ENCODE results near the gene ATP6V1E1.
"Not testable (repeated sequence)": the region's sequence is repeated elsewhere in the genome, so short reads cannot be mapped to it uniquely, and the experiment has no call there.

Gene ATP6V1E1

DNA sequence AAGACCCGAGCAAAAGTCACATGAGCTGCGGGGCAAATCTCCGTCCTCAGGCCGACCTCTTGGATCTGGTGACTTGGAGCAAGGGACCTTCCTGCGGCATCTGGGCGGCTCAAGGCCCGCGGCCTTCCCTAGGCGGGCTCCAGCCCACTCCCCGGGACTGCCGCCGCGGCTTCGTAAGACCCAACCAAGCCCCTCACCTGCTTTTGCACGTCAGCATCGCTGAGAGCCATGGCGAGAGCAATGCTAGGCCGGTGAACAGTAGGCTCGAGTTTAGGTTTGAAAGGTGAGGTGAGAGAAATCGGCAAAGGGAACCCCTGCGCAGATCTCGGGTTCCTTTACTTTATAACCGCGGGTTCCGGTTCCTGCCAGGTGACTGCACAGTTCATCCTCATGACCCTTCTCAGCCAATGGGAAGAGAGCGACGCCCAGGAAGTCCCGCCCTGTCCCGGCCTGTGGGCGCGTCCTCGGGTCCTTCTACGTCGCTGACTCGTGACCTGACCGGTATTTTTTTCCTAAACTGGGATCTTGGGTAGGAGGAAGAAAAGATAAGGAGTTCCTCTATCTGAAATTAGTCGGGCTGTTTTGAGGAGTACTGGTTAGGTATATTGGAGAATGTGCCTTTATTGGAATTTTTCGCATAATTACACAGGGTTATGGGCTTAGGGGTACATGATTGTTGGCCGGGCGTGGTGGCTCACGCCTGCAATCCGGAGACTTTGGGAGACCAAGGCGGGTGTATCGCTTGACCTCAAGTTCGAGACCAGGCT lies at the start of gene ATP6V1E1:
Gene ATP6V1E1, minus strand, starts transcription at position 344 of the 767 bp plus-strand sequence. Its CDS starts 114 bp downstream, at position 230.
- peak; percentile 96 for DNase-seq

DNA sequence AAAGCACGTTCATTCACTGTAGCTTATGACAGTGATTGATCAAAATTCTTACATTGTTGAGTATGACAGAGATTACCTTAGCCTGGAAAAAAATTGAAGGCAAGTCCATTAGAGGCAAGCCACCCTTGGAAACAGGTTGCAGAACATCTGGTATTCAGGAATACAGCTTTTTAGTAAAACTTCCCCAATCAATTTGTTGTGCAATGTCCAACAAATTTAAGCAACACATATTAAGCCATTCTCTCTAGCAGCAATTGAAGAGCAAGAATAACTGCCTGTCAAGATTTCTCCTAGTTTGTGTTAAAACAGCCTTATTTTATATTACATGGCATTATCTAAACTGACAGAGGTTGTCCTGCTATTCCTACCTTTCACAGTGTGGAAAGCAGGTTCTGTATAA lies 47.0 kb upstream of the ATP6V1E1 start:
- DNase-seq, result no peak

DNA sequence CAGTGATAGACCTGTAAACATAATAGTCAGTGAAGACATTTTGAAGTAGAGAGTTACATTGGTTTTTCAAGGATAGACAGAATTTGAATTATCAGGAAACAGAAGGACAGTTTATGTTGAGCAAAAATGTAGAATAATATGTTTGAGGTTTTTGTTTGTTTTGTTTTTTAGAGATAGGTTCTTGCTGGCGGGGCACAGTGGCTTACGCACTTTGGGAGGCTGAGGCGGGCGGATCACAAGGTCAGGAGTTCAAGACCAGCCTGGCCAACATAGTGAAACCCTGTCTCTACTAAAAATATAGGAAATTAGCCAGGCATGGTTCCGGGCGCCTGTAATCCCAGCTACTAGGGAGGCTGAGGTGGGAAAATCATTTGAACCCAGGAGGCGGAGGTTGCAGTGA lies 45.6 kb upstream of the ATP6V1E1 start:
- DNase-seq, result no peak

DNA sequence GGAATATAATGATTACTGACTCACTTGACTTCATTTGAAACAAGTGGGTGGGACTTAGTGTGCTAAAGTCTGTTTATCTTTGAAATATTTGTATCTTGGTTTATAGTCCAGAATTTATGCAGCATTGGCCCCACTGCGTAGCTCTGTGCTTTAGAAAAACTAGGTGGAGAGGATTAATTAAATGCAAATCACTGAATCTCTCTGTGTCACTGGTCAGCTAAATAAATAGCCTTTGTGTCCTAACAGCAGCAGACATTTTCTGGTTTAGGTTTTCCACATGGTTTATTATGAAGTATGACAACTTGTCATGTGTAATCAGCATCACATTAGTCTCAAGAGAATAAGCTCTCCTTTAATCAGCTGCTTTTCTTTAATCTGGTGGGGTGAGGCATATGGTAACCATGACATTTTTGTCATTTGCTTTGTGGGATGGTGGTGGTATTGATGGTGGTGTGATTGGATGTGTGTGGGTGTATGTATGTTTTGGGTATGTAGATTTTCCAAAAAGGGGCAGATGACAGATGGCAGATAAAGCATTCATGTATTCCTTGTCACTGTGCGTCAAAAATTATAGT lies 44.0 kb upstream of the ATP6V1E1 start:
- no peak for DNase-seq

DNA sequence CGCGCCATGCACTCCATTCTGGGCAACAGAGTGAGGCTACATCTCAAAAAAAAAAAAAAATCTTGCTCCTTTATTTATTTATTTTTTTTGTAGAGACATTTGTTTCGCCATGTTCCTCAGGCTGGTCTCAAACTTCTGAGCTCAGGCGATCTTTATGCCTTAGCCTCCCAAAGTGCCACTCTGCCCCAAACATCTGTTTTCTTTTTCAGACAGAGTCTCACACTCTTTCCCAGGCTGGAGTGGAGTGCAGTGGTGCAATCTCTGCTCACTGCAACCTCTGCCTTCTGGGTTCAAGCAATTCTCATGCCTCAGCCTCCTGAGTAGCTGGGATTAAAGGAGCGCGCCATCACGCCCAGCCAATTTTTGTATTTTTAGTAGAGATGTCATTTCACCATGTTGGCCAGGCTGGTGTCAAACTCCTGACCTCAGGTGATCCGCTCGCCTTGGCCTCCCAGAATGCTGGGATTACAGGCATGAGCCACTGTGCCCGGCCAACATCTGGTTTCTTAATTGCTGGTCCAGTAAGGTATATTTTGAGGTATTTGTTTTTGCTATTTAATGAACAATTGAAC lies 43.1 kb upstream of the ATP6V1E1 start:
- DNase-seq, result not testable (repeated sequence)

DNA sequence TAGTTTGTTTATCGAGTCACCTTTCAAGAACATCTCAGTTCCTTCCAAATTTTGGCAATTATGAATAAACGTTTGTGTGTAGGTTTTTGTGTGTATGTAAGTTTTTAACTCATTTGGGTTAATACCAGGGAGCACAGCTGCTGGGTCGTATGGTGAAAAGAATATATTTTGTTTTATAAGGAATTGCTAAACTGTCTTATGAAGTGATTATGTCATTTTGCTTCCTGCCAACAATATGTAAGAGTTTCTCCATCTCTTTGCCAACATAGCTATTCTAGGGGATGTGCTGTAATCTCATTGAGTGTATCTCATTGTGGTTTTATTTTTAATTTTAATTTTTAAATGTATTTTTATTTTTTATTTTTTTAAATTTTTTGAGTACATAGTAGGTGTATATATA lies 37.3 kb upstream of the ATP6V1E1 start:
- no peak for DNase-seq

DNA sequence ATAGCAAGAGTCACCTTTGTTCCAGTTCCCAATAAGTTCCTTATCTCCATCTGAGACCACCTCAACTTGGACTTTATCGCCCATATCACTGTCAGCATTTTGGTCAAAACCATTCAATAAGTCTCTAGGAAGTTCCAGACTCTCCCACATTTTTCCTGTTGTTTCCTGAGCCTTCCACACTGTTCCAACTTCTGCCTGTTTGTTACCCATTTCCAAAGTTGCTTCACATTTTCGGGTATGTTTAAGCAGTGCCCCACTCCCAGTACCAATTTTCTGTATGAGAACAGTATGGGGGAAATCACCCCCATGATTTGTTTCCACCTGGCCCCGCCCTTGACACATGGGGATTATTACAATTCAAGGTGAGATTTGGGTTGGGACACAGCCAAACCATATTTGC lies 36.7 kb upstream of the ATP6V1E1 start:
- no peak for DNase-seq

DNA sequence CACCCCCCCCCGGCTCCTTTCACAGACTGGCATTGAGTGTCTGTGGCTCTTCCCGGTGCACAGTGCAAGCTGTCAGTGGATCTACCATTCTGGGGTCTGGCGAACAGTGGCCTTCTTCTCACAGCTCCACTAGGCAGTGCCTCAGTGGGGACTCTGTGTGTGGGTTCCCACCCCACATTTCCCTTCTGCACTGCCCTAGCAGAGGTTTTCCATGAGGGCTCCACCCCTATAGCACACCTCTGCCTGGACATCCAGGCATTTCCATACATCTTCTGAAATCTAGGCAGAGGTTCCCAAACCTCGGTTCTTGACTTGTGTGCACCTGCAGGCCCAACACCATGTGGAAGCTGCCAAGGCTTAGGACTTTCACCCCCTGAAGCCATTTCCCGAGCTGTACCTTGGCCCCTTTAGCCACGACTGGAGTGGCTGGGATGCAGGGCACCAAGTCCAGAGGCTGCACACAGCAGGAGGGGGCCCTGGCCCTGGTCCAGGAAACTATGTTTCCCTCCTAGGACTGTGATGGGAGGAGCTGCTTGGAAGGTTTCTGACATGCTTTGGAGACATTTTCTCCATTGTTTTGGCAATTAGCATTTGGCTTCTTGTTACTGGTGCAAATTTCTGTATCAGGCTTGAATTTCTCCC lies 36.0 kb upstream of the ATP6V1E1 start:
- DNase-seq, result no peak

DNA sequence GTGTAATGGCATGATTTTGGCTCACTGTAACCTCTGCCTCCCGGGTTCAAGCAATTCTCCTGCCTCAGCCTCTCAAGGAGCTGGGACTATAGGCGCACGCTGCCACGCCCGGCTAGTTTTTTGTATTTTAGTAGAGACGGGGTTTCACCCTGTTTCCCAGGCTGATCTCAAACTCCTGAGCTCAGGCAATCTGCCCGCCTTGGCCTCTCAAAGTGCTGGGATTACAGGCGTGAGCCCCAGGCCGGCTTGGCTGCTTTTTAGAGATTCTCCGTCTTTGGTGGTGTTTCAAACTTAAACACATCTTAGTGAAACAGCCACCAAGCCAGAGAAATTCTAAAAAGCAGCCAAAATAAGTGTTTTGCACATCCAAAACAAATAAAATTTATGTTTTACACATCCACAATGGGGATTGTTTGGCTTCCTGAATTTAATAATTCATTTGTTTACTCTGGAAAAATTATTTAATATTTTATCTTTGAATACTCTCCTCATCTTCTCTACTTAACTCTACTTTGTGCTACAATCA lies 28.4 kb upstream of the ATP6V1E1 start:
- no peak for DNase-seq

DNA sequence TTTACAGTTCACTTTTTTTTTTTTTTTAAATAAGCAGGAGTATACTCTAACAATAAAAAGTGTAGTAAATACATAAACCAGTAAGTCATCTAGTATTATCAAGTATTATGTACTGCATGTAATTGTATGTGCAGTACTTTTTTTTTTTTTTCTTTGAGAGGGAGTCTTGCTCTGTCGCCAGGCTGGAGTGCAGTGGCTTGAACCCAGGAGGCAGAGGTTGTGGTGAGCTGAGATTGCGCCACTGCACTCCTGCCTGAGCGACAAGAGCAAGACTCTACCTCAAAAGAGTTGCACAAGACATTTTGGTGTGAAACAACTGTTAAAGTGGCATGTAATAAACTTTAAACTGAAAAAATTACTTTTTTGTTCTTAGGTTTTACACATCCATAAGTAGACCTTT lies 26.7 kb upstream of the ATP6V1E1 start:
- no peak for DNase-seq

DNA sequence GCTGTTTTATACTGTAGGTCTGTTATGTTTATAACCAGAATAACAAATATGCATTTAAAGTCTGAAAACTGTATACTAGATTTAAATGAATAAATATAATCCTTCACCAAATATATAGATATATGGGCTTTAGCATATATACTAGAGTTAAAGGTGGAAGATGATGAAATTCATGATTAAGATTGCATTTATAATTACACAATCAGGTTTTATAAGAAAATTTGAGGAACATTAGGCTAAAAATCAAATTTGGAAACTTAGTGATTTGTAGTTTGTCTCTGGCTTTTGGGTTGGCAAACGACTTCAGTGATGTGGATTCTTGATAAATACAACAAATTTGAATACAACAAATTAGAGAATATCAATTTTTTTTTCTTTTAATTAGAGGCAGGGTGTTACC lies 20.0 kb upstream of the ATP6V1E1 start:
- DNase-seq, result no peak

DNA sequence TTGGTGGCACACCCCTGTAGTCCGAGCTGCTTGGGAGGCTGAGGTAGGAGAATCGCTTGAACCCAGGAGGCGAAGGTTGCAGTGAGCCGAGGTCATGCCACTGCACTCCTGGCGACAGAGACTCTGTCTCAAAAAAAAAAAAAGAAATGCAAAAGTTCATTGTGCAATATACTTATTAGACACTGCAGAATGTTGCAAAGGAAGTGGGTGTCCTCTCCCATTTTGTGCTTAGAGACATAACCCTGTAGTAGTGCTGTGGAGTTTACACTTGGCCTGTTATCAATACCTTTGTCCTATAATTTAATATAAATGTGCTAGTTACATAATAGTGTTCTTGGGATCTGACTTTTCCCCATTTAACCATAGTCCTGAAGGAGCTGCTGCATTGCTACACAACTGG lies 19.4 kb upstream of the ATP6V1E1 start:
- DNase-seq, result no peak

DNA sequence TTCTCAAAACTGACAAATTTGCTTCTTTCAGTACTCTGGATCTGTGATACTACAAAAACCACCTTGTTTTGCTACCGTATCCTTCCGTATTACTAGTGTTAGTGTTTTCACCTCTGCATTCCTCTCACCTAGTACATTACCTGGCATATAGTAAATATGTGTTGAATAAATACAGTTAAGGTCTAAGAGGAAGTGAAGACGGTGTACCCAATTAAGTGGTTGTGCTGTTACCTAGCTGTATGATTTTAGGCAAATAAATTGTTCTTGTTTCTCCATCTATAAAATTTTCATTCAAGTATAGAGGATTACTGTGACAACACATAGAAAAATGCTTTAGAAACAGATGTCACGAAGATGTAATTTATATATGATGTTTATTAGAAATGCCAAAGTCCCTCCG lies 18.9 kb upstream of the ATP6V1E1 start:
- DNase-seq, result no peak

DNA sequence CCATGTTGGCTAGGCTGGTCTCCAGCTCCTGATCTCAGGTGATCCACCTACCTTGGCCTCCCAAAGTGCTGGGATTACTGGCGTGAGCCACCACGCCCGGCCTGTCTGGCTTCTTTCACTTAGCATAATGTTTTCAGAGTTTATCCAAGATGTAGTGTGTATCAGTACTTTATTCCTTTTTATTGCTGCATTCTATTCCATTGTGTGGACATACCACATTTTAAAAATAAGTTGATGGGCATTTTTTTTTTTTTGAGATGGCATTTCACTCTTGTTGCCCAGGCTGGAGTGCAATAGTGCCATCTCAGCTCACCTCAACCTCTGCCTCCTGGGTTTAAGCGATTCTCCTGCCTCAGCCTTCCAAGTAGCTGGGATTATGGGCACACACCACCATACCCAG lies 13.8 kb upstream of the ATP6V1E1 start:
- DNase-seq, result not testable (repeated sequence)

DNA sequence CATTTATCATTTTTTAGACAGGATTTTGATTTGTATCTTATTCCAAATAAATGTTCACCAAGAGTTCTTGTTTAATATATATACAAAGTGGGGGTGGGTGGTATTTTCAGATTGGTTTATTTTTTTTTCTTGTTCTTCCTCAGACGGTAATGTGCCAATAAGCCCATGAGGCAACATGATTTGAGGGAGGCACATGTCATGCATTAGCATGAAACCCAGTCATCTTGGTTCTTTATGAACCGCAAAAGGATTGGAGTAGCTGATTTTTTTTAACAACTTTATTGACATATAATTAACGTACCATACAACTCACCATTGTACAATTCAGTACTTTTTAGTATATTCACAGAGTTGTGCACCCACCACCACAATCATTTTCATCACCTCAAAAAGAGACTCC lies 12.7 kb upstream of the ATP6V1E1 start:
- DNase-seq, result no peak

DNA sequence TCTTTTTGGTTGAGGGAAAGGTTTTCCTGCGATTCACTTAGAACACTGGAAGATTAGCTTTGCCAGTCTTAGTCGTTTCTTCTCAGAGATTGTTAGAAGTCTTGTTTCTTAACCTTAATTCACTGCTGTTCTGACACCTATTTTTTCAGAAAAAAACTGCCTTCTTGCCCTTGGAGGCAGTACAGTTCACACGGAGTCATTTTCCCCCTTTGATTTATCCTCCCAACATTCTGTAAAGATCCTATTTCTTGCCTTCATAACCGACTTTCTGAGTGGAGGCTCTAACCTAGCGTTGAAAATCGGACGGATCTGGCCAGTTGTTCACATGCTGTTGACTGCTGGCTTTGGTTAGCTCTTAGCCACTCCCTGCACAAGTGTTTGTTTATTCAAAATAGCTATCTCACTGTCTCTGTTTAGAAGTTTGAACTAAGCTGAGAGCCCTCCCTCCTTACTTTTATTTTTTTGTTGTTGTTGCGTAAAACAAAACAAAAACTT lies 10.7 kb upstream of the ATP6V1E1 start:
- DNase-seq, result peak; percentile 40

DNA sequence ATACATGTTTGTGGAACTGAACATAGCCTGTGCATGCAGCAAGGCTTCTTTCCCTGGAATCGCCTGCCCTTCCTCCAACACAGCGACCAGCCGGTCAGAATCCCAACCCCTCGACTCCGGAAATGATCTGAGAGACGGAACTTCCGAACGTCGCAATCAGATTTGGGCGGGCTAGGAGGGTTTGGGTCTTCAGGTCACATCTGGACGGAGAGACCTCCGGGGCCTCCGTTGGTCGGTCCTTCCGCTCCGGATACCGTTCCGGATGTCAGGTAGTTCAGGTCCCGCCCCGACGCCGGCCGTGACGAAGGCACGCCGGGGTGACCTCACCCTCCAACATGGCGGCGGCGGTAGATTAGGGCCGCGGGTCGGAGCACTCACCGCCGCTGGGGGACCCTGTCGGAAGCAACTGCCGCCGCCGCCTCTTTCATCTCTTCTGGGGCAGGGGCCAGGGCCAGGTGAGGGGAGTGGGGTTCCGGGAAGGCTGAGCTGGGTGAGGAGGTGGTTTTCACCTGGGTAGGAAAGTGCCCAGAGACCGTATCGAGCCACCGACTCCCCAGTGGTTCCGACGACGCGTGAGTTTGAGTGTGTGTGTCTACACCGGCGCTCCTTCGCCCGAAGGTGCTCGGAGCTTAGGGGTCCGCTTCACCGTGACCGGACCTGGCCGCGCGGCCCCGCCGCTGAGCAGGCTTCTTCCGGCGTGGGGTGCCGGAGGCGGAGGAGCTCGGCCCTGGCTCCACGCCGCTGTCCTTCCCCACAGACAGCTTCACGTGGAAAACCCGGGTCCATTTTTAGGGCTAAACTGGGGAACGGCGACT lies 10.1 kb upstream of the ATP6V1E1 start, which contains the start of gene BCL2L13:
Gene BCL2L13, plus strand, starts transcription at position 326 of the 815 bp plus-strand sequence. CDS start 16,955 bp downstream, outside the sequence.
- peak; percentile 84 for DNase-seq

DNA sequence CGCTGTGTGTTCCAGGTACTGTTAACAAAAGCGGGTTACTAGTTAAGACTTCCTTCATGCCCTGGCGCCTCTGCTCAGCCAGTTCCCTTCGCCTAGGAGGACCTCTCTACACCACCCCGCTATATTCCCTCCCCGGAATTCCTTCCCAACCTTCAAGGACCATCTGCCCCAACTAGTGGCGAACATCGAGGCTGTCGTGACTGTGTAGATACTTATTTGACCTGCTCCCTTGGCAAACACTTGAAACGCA lies 9.6 kb upstream of the ATP6V1E1 start:
- DNase-seq, result no peak

DNA sequence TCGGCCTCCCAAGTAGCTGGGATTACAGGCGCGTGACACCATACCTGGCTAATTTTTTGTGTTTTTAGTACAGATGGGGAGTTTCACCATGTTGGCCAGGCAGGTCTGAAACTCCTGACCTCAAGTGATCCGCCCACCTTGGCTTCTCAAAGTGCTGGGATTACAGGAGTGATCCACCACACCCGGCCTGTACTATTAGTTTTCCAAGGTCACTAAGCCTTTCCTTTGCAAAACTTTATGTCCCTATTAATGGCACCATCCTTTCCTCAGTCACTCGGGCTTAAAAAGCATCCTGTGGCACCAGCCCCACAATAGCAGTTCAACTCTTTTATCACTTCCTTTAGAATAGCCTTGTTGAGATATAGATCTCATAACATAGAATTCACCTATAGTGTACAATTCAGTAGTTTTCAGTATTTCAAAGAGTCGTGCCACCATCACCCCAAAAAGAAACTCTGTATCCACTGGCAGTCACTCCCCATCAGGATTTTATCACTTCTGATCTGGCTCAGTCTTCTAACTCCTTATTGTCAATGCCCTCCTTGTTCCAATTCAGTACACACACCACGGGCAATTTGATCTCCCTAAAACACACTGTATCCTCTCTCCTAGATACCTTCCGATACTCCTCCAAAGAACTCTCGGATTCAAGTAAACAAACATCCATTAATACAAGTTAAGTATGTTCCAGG lies 9.1 kb upstream of the ATP6V1E1 start:
- DNase-seq, result no peak

DNA sequence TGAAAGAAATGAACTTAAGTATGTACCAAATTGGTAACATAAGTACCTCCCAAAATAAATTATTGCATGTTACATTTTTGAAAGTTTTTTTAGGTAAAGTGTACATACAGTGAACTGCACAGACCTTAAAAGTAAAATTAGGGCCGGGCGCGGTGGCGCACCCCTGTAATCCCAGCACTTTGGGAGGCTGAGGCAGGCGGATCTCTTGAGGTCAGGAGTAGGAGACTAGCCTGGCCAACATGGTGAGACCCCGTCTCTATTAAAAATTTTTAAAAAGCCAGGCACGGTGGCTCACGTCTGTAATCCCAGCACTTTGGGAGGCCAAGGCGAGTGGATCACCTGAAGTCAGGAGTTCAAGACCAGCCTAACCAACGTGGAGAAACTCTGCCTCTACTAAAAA lies 8.3 kb upstream of the ATP6V1E1 start:
- DNase-seq, result not testable (repeated sequence)

DNA sequence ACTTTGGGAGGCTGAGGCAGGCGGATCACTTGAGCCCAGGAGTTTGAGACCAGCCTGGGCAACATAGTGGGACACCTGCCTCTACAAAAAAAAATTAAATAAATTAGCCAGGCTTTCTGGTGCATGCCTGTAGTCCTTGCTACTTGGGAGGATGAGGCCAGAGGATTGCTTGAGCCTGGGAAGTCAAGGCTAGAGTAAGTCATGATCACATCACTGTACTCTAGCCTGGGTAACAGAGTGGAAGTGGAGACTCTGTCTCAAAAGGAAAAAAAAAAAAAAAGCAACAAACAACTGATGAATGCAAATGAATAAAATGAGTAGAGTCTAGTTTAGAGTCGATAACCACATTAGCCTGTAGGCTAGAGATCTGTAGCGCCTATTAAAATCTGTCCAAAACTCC lies 6.1 kb upstream of the ATP6V1E1 start:
- no peak for DNase-seq

DNA sequence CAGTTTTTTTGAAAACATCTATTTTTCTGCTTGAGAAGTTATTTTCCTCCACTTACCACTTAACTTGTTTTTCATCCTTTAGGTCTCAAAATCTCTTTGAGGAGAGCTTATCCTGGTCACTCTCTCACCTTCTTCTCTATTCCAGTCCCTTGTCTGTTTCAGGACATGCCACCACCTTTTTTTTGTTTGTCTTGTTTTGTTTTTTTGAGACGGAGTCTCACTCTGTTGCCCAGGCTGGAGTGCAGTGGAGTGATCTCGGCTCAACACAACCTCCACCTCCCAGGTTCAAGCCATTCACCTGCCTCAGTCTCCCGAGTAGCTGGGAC lies 5.4 kb upstream of the ATP6V1E1 start:
- no peak for DNase-seq
